ENCODE data around the gene LIN7A.

GRCh38 chr12:80798281-80798680, 139.5 kb downstream of the LIN7A start:
- no peak for TF ChIP-seq CTCF (IDR thresholded peaks at IDR 0.05)
- TF ChIP-seq POLR2A (IDR thresholded peaks at IDR 0.05), result no peak

Data from adrenal gland (tissue), 5 donors.